H9 (cell line): ENCODE data around the gene CCDC158. TPM values are rescaled to one million over a fixed set of nuclear protein-coding genes. Genes with fewer than 3 reads are reported as not detected.

Experiments
- DNase-seq: peaks from one replicate; pipeline ENCODE4 v3.0.0-alpha.2; 2017
- H2AFZ ChIP-seq: one replicate; pipeline ENCODE4 v1.6.1; 2013; ENCODE audit warnings: mild to moderate bottlenecking, low read length, control low read depth, moderate library complexity
- H2AK5ac ChIP-seq: 2 replicates; pipeline ENCODE4 v1.6.1; 2013; ENCODE audit warnings: low read length, control low read depth, mixed read lengths; ENCODE audit not compliant: insufficient read length
- H2BK120ac ChIP-seq: one replicate; pipeline ENCODE4 v1.6.1; 2013; ENCODE audit warnings: low read depth, mild to moderate bottlenecking, low read length, control low read depth, inconsistent platforms; ENCODE audit not compliant: poor library complexity, severe bottlenecking
- H2BK12ac ChIP-seq: 2 replicates; pipeline ENCODE4 v1.6.1; 2013; ENCODE audit warnings: low read length, control low read depth, mixed read lengths, low read depth; ENCODE audit not compliant: insufficient read length
- H2BK15ac ChIP-seq: 2 replicates; pipeline ENCODE4 v1.6.1; 2013; ENCODE audit warnings: low read depth, low read length, control low read depth
- H2BK20ac ChIP-seq: one replicate; pipeline ENCODE4 v1.6.1; 2013; ENCODE audit warnings: low read depth, mild to moderate bottlenecking, low read length, control low read depth, inconsistent platforms; ENCODE audit not compliant: poor library complexity, severe bottlenecking
- H2BK5ac ChIP-seq: 2 replicates; pipeline ENCODE4 v1.6.1; 2013; ENCODE audit warnings: low read length, control low read depth, mixed read lengths; ENCODE audit not compliant: insufficient read length
- H3K14ac ChIP-seq: 2 replicates; pipeline ENCODE4 v1.6.1; 2013; ENCODE audit warnings: low read length, control low read depth; ENCODE audit not compliant: insufficient read depth
- H3K18ac ChIP-seq: 2 replicates; pipeline ENCODE4 v1.6.1; 2013; ENCODE audit warnings: low read depth, mild to moderate bottlenecking, mixed read lengths, low read length, control low read depth; ENCODE audit not compliant: insufficient read length
- H3K23ac ChIP-seq: 2 replicates; pipeline ENCODE4 v1.6.1; 2013; ENCODE audit warnings: low read length, control low read depth, mixed read lengths, low read depth; ENCODE audit not compliant: insufficient read length
- H3K23me2 ChIP-seq: 2 replicates; pipeline ENCODE4 v1.6.1; 2013; ENCODE audit warnings: low read depth, mild to moderate bottlenecking, mixed read lengths, low read length, control low read depth; ENCODE audit not compliant: insufficient read length, poor library complexity, severe bottlenecking
- H3K27ac ChIP-seq: 2 replicates; pipeline ENCODE4 v1.5.1; 2013; ENCODE audit warnings: low read length, control low read depth, mixed read lengths, low read depth; ENCODE audit not compliant: insufficient read length
- H3K27me3 ChIP-seq: 2 replicates; pipeline ENCODE4 v1.6.1; 2013; ENCODE audit warnings: low read length, control low read depth, inconsistent platforms; ENCODE audit not compliant: insufficient read depth
- H3K4ac ChIP-seq: 2 replicates; pipeline ENCODE4 v1.6.1; 2013; ENCODE audit warnings: low read depth, mild to moderate bottlenecking, control low read depth, inconsistent platforms, low read length, moderate library complexity
- H3K4me1 ChIP-seq: 2 replicates; pipeline ENCODE4 v1.6.1; 2013; ENCODE audit warnings: low read length, control low read depth, inconsistent platforms; ENCODE audit not compliant: insufficient read depth
- H3K4me2 ChIP-seq: 2 replicates; pipeline ENCODE4 v1.6.1; 2013; ENCODE audit warnings: low read length, control low read depth, mixed read lengths; ENCODE audit not compliant: insufficient read length, insufficient read depth
- H3K56ac ChIP-seq: 2 replicates; pipeline ENCODE4 v1.6.1; 2013; ENCODE audit warnings: low read depth, mild to moderate bottlenecking, mixed read lengths, low read length, control low read depth; ENCODE audit not compliant: insufficient read length
- H3K79me1 ChIP-seq: 2 replicates; pipeline ENCODE4 v1.6.1; 2013; ENCODE audit warnings: low read depth, mild to moderate bottlenecking, moderate library complexity, low read length, control low read depth, inconsistent platforms; ENCODE audit not compliant: insufficient read depth, poor library complexity, severe bottlenecking
- H3K79me2 ChIP-seq: 2 replicates; pipeline ENCODE4 v1.6.1; 2013; ENCODE audit warnings: low read length, control low read depth, inconsistent platforms; ENCODE audit not compliant: insufficient read depth
- H3K9ac ChIP-seq: 2 replicates; pipeline ENCODE4 v1.6.1; 2013; ENCODE audit warnings: low read length, control low read depth, mixed read lengths; ENCODE audit not compliant: insufficient read length; ENCODE audit errors: extremely low read depth
- H3K9me3 ChIP-seq: one replicate; pipeline ENCODE4 v1.6.1; 2013; ENCODE audit warnings: low read depth, low read length, inconsistent platforms; ENCODE audit not compliant: control insufficient read depth
- H3T11ph ChIP-seq: one replicate; pipeline ENCODE4 v1.6.1; 2013; ENCODE audit warnings: mild to moderate bottlenecking, low read length, control low read depth, inconsistent platforms
- H4K20me1 ChIP-seq: one replicate; pipeline ENCODE4 v1.6.1; 2013; ENCODE audit not compliant: control insufficient read depth, insufficient read length, insufficient read depth
- H4K5ac ChIP-seq: 2 replicates; pipeline ENCODE4 v1.6.1; 2013; ENCODE audit warnings: low read depth, mild to moderate bottlenecking, mixed read lengths, low read length, control low read depth; ENCODE audit not compliant: insufficient read length
- H4K8ac ChIP-seq: replicated peaks from 2 replicates; pipeline ENCODE4 v1.6.1; 2013; ENCODE audit warnings: low read length, control low read depth, mixed read lengths, low read depth; ENCODE audit not compliant: insufficient read length
- H4K91ac ChIP-seq: 2 replicates; pipeline ENCODE4 v1.6.1; 2013; ENCODE audit warnings: low read depth, mild to moderate bottlenecking, moderate library complexity, mixed read lengths, low read length, control low read depth; ENCODE audit not compliant: insufficient read length
- H3K27ac Mint-ChIP-seq, 3 experiments: 2 replicates in 2 of 3; 3 replicates in 1 of 3; pipeline ENCODE4 v1.8.0; 2020 to 2021; ENCODE audit warnings: mixed read lengths in 3 of 3, mild to moderate bottlenecking in 1 of 3, moderate library complexity in 1 of 3
- H3K27me3 Mint-ChIP-seq: 2 replicates; pipeline ENCODE4 v1.8.0; 2021; ENCODE audit warnings: low read depth, mild to moderate bottlenecking, moderate library complexity, mixed read lengths
- H3K36me3 Mint-ChIP-seq, 3 experiments: 2 replicates in 2 of 3; 3 replicates in 1 of 3; pipeline ENCODE4 v1.8.0; 2020 to 2021; ENCODE audit warnings: low read depth in 3 of 3, mixed read lengths in 3 of 3; ENCODE audit not compliant: insufficient read depth in 1 of 3
- H3K4me1 Mint-ChIP-seq, 2 experiments: 2 replicates each; pipeline ENCODE4 v1.8.0; 2020; ENCODE audit warnings: mixed read lengths in 2 of 2
- H3K4me3 Mint-ChIP-seq, 2 experiments: 2 replicates in 1 of 2; 3 replicates in 1 of 2; pipeline ENCODE4 v1.8.0; 2020 to 2021; ENCODE audit warnings: mild to moderate bottlenecking in 2 of 2, mixed read lengths in 2 of 2, moderate library complexity in 1 of 2
- H3K9me3 Mint-ChIP-seq, 2 experiments: 2 replicates in 1 of 2; 3 replicates in 1 of 2; pipeline ENCODE4 v1.8.0; 2020; ENCODE audit warnings: mild to moderate bottlenecking in 2 of 2, mixed read lengths in 2 of 2, moderate library complexity in 1 of 2
- WGBS: extraction: QIAGEN DNeasy Blood & Tissue Kit; methylation state at CpG from one replicate; pipeline ENCODE4 v1.1.7; 2013; ENCODE audit warnings: missing lambda C conversion rate, low lambda C conversion rate, mixed read lengths; ENCODE audit not compliant: insufficient read length; ENCODE audit errors: extremely low coverage; 5-methylcytosine and 5-hydroxymethylcytosine counted together
- total RNA-seq: library from RNA; stranded (reverse); gene quantifications from 2 replicates; pipeline ENCODE4 v1.2.1, GENCODE V29; 2021
- TF ChIP-seq, protein P1 (sequence below): fragments of 200-600 bp; sonication (generic); conservative IDR thresholded peaks from 3 replicates; pipeline ENCODE4 v1.8.0; 2021; ENCODE audit warnings: antibody characterized with exemption, mild to moderate bottlenecking

Gene CCDC158
- total RNA-seq, 1 experiment from 2014 or later: not detected

DNA sequence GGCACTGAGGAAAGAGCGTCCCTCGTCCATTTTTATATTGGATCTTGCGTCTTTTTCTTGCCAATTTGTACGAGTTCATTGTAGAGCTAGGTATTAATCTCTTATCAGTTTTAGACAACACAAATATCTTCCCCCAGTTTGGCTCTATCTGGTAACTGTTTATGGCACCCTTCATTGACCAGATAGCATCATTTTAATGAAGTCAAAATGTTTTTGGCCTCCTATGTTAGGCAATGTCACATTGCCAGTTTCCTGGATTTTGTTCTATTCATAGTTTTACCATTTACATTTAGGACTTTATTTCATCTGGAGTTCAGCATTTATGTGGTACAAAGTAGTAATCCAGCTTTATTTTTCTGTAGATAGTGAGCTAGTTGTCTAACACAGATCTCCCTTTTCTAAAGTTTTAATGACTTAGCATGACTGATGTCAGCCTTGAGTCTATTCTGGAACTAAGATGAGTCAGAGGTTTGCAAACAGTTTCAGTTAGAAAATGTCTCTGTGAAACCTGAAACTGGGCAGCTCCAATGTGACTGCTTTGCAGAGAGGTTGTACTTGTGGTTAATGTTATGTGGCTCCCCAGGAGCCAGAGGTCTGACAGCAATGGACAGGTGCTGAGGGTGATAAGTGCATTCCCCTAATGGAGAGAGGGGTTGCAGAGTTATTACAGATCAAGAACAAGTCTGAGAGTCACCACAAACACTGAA is 119.7 kb downstream of the CCDC158 start:
- Histone ChIP-seq H4K5ac (no peak overlapping the region), H3K27ac (no peak overlapping the region), H3K4me2 (no peak overlapping the region), H2BK12ac (no peak overlapping the region), H4K8ac (no peak overlapping the region), H2AK5ac (no peak overlapping the region), H2BK5ac (no peak overlapping the region), H3K18ac (no peak overlapping the region), H3K23me2 (peaks cover 2% of the 10 kb centered on the region), H3K4me1 (peaks cover 1% of the 10 kb centered on the region; the same call in 1 of the 2 replicates), H3K14ac (no peak overlapping the region), H2AFZ (no peak overlapping the region), H3K4ac (no peak overlapping the region), H3K9ac (no peak overlapping the region), H2BK20ac (no peak overlapping the region), H3K9me3 (peaks cover 3% of the 10 kb centered on the region), H3T11ph (no peak overlapping the region), H2BK120ac (no peak overlapping the region), H4K91ac (no peak overlapping the region), H3K23ac (no peak overlapping the region), H2BK15ac (no peak overlapping the region), H3K56ac (no peak overlapping the region), H3K27me3 (peaks cover 4% of the 10 kb centered on the region; the same call in 1 of the 2 replicates), H3K79me2 (no peaks in the 10 kb centered on the region), H3K79me1 (no peaks in the 10 kb centered on the region), H4K20me1 (no peaks in the 10 kb centered on the region)
- DNase-seq: no peak
- Mint-ChIP-seq H3K4me1 (peaks cover 2 to 8% of the 10 kb centered on the region in 2 experiments; a peak in 3 of 4 replicates), H3K9me3 (peaks cover 8 to 19% of the 10 kb centered on the region in 2 experiments), H3K36me3 (peaks cover 1 to 8% (median 4%) of the 10 kb centered on the region in 3 experiments; a peak in 5 of 7 replicates), H3K4me3 (no peak overlapping the region), H3K27ac (no peak overlapping the region), H3K27me3 (peaks cover 16% of the 10 kb centered on the region)
- no CpG with 5 or more reads among the region's 4 CpGs for WGBS
- TF ChIP-seq, protein P1, sequence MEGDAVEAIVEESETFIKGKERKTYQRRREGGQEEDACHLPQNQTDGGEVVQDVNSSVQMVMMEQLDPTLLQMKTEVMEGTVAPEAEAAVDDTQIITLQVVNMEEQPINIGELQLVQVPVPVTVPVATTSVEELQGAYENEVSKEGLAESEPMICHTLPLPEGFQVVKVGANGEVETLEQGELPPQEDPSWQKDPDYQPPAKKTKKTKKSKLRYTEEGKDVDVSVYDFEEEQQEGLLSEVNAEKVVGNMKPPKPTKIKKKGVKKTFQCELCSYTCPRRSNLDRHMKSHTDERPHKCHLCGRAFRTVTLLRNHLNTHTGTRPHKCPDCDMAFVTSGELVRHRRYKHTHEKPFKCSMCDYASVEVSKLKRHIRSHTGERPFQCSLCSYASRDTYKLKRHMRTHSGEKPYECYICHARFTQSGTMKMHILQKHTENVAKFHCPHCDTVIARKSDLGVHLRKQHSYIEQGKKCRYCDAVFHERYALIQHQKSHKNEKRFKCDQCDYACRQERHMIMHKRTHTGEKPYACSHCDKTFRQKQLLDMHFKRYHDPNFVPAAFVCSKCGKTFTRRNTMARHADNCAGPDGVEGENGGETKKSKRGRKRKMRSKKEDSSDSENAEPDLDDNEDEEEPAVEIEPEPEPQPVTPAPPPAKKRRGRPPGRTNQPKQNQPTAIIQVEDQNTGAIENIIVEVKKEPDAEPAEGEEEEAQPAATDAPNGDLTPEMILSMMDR: no peak
